ENCODE results near the gene OGDHL. TPM values are rescaled to one million over a fixed set of nuclear protein-coding genes. Genes with fewer than 3 reads are reported as not detected.
"Not testable (repeated sequence)": the region's sequence is repeated elsewhere in the genome, so short reads cannot be mapped to it uniquely, and the experiment has no call there.

OGDHL gene
- total RNA-seq, 4 donors from 2014 or later: 0.62 to 1.8 (median 1.2) TPM

DNA sequence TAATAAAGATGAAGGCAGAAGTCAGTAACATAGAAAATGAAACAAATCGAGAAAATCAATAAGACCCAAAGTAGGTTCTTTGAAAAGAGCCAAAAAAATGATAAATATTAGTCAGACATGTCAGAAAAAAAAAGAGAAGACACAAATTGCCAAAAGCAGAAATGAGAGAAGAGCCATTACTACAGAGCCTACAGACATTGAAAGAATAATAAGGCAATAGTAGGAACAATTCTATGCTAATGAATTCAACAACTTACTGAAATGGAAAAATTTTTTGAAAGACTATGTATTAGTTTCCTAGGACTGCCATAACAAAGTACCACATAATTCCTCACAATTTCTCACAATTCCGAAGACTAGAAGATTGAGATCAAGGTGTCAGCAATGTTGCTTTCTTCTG is 35.5 kb downstream of the OGDHL start:
- Histone ChIP-seq H3K9me3 (peaks cover 0 to 27% (median 0%) of the 10 kb centered on the region in 3 donors), H3K4me1 (no peaks in the 10 kb centered on the region), H3K4me3 (no peak overlapping the region), H3K27ac (no peak overlapping the region), H3K36me3 (no peaks in the 10 kb centered on the region), H3K27me3 (no peaks in the 10 kb centered on the region)
- no peak for ATAC-seq
- 35 to 59% methylated on average over 2 of the region's 2 CpGs for WGBS, 2 donors (ENCODE audit: low coverage in 1 of 2)
- TF ChIP-seq POLR2A (IDR thresholded peaks at IDR 0.05): no peak
- TF ChIP-seq POLR2AphosphoS5 (IDR thresholded peaks at IDR 0.05): no peak
- TF ChIP-seq, protein P1, sequence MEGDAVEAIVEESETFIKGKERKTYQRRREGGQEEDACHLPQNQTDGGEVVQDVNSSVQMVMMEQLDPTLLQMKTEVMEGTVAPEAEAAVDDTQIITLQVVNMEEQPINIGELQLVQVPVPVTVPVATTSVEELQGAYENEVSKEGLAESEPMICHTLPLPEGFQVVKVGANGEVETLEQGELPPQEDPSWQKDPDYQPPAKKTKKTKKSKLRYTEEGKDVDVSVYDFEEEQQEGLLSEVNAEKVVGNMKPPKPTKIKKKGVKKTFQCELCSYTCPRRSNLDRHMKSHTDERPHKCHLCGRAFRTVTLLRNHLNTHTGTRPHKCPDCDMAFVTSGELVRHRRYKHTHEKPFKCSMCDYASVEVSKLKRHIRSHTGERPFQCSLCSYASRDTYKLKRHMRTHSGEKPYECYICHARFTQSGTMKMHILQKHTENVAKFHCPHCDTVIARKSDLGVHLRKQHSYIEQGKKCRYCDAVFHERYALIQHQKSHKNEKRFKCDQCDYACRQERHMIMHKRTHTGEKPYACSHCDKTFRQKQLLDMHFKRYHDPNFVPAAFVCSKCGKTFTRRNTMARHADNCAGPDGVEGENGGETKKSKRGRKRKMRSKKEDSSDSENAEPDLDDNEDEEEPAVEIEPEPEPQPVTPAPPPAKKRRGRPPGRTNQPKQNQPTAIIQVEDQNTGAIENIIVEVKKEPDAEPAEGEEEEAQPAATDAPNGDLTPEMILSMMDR (IDR thresholded peaks at IDR 0.05): no peak
- no peak for TF ChIP-seq EP300 (IDR thresholded peaks at IDR 0.05)

DNA sequence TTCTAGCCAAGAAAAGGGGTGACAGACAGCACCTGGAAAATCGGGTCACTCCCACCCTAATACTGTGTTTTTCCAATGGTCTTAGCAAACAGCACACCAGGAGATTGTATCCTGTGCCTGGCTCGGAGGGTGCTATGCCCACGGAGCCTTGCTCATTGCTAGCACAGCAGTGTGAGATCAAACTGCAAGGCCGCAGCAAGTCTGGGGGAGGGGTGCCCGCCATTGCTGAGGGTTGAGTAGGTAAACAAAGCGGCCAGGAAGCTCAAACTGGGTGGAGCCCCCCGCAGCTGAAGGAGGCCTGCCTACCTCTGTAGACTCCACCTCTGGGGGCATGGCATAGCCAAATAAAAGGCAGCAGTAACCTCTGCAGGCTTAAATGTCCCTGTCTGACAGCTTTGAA is 47.0 kb downstream of the OGDHL start:
- not testable (repeated sequence) for H3K4me3 ChIP-seq, H3K27me3 ChIP-seq, H3K36me3 ChIP-seq, H3K4me1 ChIP-seq, ATAC-seq, H3K27ac ChIP-seq
- WGBS, 2 donors (ENCODE audit: low coverage in 1 of 2): 74% methylated on average over 2 of the region's 7 CpGs; no CpG with 5 or more reads in 1 of the 2 donors
- H3K9me3 ChIP-seq: peaks cover 0 to 17% (median 0%) of the 10 kb centered on the region in 3 donors

DNA sequence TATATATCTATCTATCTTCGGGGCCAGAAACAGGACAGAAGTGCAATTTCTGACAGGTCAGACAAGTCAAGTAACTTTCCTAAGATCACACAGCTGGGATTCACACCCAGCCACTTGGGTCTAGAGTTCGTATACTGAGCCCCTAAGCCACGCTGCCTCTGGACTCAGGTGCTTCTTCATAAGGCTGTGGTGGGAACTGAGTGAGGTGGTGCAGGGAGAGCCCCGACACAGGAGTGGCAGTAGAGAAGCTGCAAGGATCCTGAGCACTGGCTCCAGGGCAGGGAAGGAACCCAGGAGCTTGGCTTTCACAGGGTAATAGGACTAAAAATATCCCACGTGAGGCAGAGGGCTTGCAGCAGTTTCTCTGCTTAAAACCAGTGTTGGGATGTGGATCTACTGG is 48.9 kb downstream of the OGDHL start:
- 61 to 80% methylated on average over 1 to 3 of the region's 5 CpGs for WGBS, 2 donors (ENCODE audit: low coverage in 1 of 2)
- H3K4me1 ChIP-seq: no peaks in the 10 kb centered on the region
- H3K27me3 ChIP-seq: peaks cover 10% of the 10 kb centered on the region
- no peak for TF ChIP-seq POLR2AphosphoS5 (IDR thresholded peaks at IDR 0.05)
- TF ChIP-seq, protein P1 (IDR thresholded peaks at IDR 0.05): no peak
- no peak for TF ChIP-seq EP300 (IDR thresholded peaks at IDR 0.05)
- TF ChIP-seq POLR2A (IDR thresholded peaks at IDR 0.05): no peak
- no peak overlapping the region for H3K4me3 ChIP-seq
- no peak overlapping the region for H3K27ac ChIP-seq
- no peaks in the 10 kb centered on the region for H3K36me3 ChIP-seq
- peaks cover 0 to 17% (median 0%) of the 10 kb centered on the region in 3 donors for H3K9me3 ChIP-seq
- ATAC-seq: no peak

DNA sequence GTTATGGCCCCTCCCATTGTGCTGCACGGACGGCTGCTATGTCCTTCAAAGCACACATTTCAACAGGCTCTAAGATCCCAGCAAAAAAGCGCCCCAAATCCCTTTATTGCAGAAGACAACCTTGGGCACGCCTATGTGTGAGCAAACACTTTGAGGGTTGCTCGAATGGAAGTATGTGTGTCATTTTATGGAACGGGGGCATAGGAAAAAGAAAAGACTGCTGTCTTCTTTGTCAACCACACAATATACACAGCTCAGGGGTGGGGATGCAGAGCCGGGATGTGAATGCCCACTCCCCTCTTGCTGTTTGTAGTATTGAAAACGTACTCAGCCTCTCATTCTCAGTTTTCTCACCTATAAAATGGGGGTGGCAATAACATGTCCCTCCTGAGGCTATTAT is 50.6 kb downstream of the OGDHL start:
- H3K36me3 ChIP-seq: no peaks in the 10 kb centered on the region
- WGBS, 2 donors (ENCODE audit: low coverage in 1 of 2): 43 to 54% methylated on average over 4 to 8 of the region's 8 CpGs
- no peak for ATAC-seq
- H3K4me3 ChIP-seq: no peak overlapping the region
- H3K4me1 ChIP-seq: no peaks in the 10 kb centered on the region
- H3K27ac ChIP-seq: no peak overlapping the region
- TF ChIP-seq EP300 (IDR thresholded peaks at IDR 0.05) (no peak), POLR2AphosphoS5 (IDR thresholded peaks at IDR 0.05) (no peak), POLR2A (IDR thresholded peaks at IDR 0.05) (no peak)
- TF ChIP-seq, protein P1 (IDR thresholded peaks at IDR 0.05): no peak
- H3K9me3 ChIP-seq: peaks cover 0 to 17% (median 0%) of the 10 kb centered on the region in 3 donors
- peaks cover 10% of the 10 kb centered on the region for H3K27me3 ChIP-seq

DNA sequence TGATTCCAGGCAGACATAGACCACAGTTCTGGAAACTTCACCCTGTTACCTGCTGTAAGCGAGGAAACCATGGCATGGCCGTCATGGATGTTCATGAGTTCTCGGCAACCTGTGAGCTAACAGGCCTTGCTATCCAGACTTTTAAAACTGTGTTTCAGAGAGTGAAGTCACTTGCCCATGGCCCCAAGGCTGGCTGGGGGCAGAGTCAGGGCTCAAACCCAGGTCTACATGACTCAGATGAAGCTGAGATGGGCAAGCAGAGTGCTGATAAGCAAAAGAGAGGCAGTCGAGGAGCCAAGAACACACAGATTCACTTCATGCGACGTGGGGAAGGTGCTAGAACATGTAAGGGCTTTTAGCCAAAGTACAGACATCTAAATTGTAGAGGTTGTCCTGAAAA is 51.2 kb downstream of the OGDHL start:
- peaks cover 10% of the 10 kb centered on the region for H3K27me3 ChIP-seq
- H3K4me1 ChIP-seq: no peaks in the 10 kb centered on the region
- no peak for ATAC-seq
- TF ChIP-seq POLR2A (IDR thresholded peaks at IDR 0.05) (no peak), EP300 (IDR thresholded peaks at IDR 0.05) (no peak), POLR2AphosphoS5 (IDR thresholded peaks at IDR 0.05) (no peak)
- TF ChIP-seq, protein P1 (IDR thresholded peaks at IDR 0.05): no peak
- H3K4me3 ChIP-seq: no peak overlapping the region
- H3K9me3 ChIP-seq: peaks cover 0 to 17% (median 0%) of the 10 kb centered on the region in 3 donors
- no peaks in the 10 kb centered on the region for H3K36me3 ChIP-seq
- WGBS, 2 donors (ENCODE audit: low coverage in 1 of 2): 67 to 88% methylated on average over 5 to 6 of the region's 6 CpGs
- no peak overlapping the region for H3K27ac ChIP-seq

All from gastroesophageal sphincter (tissue), 4 donors.